GM10248 (cell line): Measurements from ENCODE around the gene JAKMIP1.

Experiments
- CTCF ChIA-PET: fragments of 300-600 bp; sonication (Branson Sonifier 250); formaldehyde crosslinking; extraction: SDS; loops from one replicate; lab custom pipeline; 2021; ENCODE audit warnings: antibody characterized with exemption; lab: Yijun Ruan, JAX
- POLR2A ChIA-PET: fragments of 350-650 bp; sonication (Branson Sonifier 250); formaldehyde crosslinking; extraction: SDS; loops from one replicate; lab custom pipeline; 2020; ENCODE audit warnings: antibody characterized with exemption; lab: Yijun Ruan, JAX
- DNase-seq: peaks from one replicate; pipeline ENCODE4 v3.0.0; 2012; ENCODE audit errors: extremely low spot score
- TF ChIP-seq, protein P1 (sequence below): IDR thresholded peaks from 2 replicates; pipeline ENCODE4 v1.5.1; 2012; ENCODE audit warnings: mild to moderate bottlenecking, low read depth; ENCODE audit errors: extremely low read depth, missing control alignments, control extremely low read depth

Gene JAKMIP1

GRCh38 chr4:6011686-6012085 lies 188.7 kb downstream of the JAKMIP1 start:
- DNase-seq, result no peak
- TF ChIP-seq, protein P1, sequence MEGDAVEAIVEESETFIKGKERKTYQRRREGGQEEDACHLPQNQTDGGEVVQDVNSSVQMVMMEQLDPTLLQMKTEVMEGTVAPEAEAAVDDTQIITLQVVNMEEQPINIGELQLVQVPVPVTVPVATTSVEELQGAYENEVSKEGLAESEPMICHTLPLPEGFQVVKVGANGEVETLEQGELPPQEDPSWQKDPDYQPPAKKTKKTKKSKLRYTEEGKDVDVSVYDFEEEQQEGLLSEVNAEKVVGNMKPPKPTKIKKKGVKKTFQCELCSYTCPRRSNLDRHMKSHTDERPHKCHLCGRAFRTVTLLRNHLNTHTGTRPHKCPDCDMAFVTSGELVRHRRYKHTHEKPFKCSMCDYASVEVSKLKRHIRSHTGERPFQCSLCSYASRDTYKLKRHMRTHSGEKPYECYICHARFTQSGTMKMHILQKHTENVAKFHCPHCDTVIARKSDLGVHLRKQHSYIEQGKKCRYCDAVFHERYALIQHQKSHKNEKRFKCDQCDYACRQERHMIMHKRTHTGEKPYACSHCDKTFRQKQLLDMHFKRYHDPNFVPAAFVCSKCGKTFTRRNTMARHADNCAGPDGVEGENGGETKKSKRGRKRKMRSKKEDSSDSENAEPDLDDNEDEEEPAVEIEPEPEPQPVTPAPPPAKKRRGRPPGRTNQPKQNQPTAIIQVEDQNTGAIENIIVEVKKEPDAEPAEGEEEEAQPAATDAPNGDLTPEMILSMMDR, result no peak
- ChIA-PET CTCF (interaction anchor here (0.9 to 3.3 kb wide), 5 partner anchors 13 to 320 kb away, joined by 3 to 41 read pairs (median 3); no protein-coding TSS in a partner anchor), POLR2A (no interaction called here)

DNA sequence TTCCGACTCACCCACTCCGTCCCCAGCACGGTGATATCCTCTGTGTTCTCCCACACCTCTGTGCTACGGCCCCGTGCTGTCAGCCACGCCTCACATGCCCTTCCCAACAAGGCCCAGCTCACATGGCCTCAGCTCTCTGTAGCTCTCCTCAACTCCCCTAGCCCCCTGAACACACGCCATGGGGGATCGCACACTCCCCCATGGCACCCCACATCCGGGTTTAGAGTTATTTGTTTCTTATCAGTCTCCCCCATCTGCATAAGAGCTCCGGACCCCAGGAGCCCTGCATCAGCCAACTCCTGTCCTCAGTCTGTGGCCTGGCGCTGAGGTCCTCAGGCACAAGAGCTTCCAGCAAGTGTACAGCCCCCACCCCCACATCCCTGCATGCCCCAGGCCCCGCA lies 189.1 kb downstream of the JAKMIP1 start:
- ChIA-PET CTCF (interaction anchor here (0.9 to 3.3 kb wide), 4 partner anchors 13 to 320 kb away, joined by 3 to 41 read pairs (median 6); no protein-coding TSS in a partner anchor), POLR2A (no interaction called here)
- no peak for DNase-seq
- TF ChIP-seq, protein P1, result no peak

DNA sequence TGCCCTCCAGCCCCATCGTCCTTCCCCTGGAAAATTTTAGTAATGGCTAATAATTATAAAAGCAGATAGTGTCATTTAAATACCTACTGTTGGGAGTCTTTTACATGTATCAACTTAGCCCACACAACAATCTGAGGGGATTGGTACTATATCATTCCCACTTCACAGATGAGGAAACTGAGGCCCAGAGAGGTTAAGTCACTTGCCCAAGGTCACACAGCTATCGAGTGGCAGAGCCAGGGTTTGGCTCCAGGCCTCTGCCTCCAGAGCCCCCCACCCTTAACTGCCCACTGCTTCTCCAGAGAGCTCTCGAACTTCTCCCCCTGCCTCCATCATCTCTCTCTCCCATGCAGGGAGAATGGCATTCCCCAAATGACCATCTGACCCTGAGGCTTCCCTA lies 189.6 kb downstream of the JAKMIP1 start:
- DNase-seq, result no peak
- TF ChIP-seq, protein P1, result no peak
- ChIA-PET POLR2A (no interaction called here), CTCF (interaction anchor here (0.9 to 3.3 kb wide), 4 partner anchors 9 to 321 kb away, joined by 3 to 41 read pairs (median 11); no protein-coding TSS in a partner anchor)

- TF ChIP-seq, protein P1, result no peak
- ChIA-PET CTCF (interaction anchor here (1.2 to 3.1 kb wide), 3 partner anchors 10 to 11 kb away, joined by 3 to 12 read pairs (median 9); no protein-coding TSS in a partner anchor), POLR2A (no interaction called here)
- no peak for DNase-seq
Observed at GRCh38 chr4:6009452-6009851, 190.9 kb downstream of the JAKMIP1 start.

- CTCF ChIA-PET, result interaction anchor here (1.2 to 3.1 kb wide), 3 partner anchors 9 to 11 kb away, joined by 3 to 12 read pairs (median 9); no protein-coding TSS in a partner anchor
Observed at GRCh38 chr4:6008766-6009385, 191.5 kb downstream of the JAKMIP1 start.

DNA sequence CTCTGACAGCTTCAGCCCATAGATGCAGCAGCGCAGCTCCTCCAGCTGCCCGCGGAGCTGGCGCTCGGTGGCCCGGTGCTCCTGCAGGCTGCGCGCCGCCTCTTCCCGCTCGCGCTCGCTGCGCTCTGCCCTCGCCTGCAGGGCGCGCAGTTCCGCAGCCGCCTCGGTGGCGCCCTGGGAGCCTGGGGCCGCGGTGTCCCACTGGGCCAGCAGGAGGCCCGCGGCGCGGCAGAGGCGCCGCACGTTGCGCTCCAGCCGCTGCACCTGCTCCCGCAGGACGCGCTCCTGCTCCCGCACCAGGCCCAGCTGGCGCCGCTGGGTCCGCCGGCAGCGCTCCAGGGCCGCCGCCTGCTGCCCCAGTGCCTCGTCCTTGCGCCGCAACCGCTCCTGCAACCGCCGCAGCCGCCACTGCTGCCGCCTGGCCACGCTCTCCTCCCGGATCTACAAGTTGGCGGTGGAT lies 192.2 kb downstream of the JAKMIP1 start:
- DNase-seq, result no peak
- TF ChIP-seq, protein P1, result no peak
- POLR2A ChIA-PET, result no interaction called here
- CTCF ChIA-PET, result interaction anchor here (1.2 to 3.1 kb wide), 3 partner anchors 9 to 12 kb away, joined by 3 to 12 read pairs (median 9); no protein-coding TSS in a partner anchor

More at GRCh38 chr4:6008766-6009385, 191.5 kb downstream of the JAKMIP1 start:
- no peak for DNase-seq
- POLR2A ChIA-PET, result no interaction called here
- TF ChIP-seq, protein P1, result no peak
